ENCODE results near the gene MAGEA2B.
"Not testable (repeated sequence)": the region's sequence is repeated elsewhere in the genome, so short reads cannot be mapped to it uniquely, and the experiment has no call there.

DNA sequence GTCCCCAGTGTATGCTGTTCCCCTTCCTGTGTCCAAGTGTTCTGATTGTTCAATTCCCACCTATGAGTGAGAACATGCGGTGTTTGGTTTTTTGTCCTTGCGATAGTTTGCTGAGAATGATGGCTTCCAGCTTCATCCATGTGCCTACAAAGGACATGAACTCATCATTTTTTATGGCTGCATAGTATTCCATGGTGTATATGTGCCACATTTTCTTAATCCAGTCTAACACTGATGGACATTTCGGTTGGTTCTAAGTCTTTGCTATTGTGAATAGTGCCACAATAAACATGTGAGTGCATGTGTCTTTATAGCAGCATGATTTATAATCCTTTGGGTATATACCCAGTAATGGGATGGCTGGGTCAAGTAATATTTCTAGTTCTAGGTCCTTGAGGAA, 39.8 kb upstream of the MAGEA2B start:
- not testable (repeated sequence) for TF ChIP-seq CTCF, POLR2A (IDR thresholded peaks at IDR 0.05)

All from heart left ventricle (tissue), 13 donors.